ENCODE measurements around the gene DTD1. TPM values are rescaled to one million over a fixed set of nuclear protein-coding genes. Genes with fewer than 3 reads are reported as not detected.
"Not testable (repeated sequence)": the region's sequence is repeated elsewhere in the genome, so short reads cannot be mapped to it uniquely, and the experiment has no call there.

Gene DTD1
- total RNA-seq, 1 experiment from 2014 or later = 66.2 TPM

DNA sequence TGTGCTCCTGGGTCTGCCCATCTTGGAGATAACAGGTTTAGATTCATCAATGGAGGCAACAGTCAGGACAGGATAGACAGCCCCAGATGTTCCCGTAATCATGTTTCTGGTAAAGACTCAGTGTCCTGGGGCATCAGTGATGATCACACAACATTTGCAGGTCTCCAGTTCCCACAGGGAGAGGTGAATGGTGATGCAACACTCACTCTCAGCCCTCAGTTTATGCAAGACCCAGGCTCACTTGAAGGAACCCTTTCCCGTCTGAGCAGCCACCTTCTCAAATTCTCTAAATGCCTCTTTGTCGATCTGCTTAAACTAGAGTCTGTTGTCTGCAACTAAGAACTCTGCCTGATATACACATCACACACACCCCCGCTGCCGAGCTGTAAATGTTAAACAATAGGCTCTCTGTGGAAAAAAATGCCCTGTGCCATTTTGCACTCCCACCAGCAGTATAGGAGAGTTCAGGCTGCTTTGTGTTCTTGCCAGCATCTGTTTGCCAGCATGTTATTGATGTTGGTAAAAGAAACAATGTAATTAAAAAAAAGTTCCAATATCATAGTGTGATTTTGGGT lies 195.6 kb downstream of the DTD1 start:
- H3K4me1 ChIP-seq = 0 out of 2 replicates have a peak, but pooled peaks cover 3% of the 10 kb centered on the region
- H3K4me3 ChIP-seq = no peak overlapping the region
- H3K36me3 ChIP-seq = no peaks in the 10 kb centered on the region
- H3K27ac ChIP-seq = no peak overlapping the region
- H3K9me3 ChIP-seq (replicated peaks) = no peaks in the 10 kb centered on the region
- no peak for DNase-seq
- no peaks in the 10 kb centered on the region; the same call in 1 of the 2 replicates for H3K27me3 ChIP-seq

DNA sequence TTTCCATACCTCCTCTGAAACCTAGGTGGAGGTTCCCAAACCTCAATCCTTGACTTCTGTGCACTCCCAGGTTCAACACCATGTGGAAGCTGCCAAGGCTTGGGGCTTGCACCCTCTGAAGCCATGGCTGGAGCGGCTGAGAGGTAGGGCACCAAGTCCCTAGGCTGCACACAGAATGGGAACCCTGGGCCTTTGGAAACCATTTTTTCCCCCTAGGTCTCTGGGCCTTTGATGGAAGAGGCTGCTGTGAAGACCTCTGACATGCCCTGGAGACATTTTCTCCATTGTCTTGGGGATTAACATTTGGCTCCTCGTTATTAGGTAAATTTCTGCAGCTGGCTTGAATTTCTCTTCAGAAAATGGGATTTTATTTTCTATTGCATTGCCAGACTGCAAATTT lies 199.2 kb downstream of the DTD1 start:
- not testable (repeated sequence) for H3K4me3 ChIP-seq; DNase-seq; H3K27ac ChIP-seq; H3K9me3 ChIP-seq (replicated peaks); H3K4me1 ChIP-seq; H3K27me3 ChIP-seq; H3K36me3 ChIP-seq

DNA sequence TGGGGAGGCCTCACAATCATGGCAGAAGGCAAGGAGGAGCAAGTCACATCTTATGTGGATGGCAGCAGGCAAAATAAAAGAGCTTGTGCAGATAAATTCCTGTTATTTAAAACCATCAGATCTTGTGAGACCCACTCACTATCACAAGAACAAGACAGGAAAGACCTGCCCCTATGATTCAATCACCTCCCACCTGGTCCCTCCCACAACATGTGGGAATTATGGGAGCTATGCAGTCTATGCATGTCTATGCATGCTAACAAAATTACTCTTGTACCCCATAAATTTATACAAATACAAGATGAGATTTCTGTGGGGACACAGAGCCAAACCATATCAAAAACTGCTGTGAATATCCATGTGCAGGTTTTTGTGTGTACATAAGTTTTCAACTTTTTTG lies 200.2 kb downstream of the DTD1 start:
- Histone ChIP-seq H3K27ac (no peak overlapping the region), H3K9me3 (replicated peaks) (no peaks in the 10 kb centered on the region), H3K36me3 (no peaks in the 10 kb centered on the region), H3K27me3 (no peaks in the 10 kb centered on the region), H3K4me1 (0 out of 2 replicates have a peak, but pooled peaks cover 3% of the 10 kb centered on the region), H3K4me3 (no peak overlapping the region)
- DNase-seq = no peak

DNA sequence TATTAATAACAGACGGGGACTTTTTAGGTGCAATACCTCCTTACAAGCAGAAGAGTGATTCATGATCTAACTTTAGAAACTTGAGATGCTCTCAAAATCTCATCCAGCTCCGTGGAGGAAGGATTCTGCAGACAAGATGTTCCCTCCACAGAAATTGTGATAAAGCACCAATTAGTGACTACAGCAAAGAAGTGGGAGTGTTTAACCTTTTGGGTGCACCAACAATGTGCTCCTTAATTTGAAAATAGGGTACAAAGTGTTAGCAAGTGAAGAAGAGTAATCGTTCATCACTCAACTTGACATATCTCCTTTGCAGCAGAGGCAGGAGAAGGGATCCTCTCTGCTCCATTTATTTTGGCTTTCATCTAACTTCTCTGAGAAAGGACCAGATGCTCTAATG lies 202.9 kb downstream of the DTD1 start:
- Histone ChIP-seq H3K4me1 (peaks cover 18% of the 10 kb centered on the region), H3K9me3 (replicated peaks) (no peaks in the 10 kb centered on the region), H3K4me3 (no peak overlapping the region), H3K36me3 (no peaks in the 10 kb centered on the region), H3K27me3 (no peaks in the 10 kb centered on the region), H3K27ac (no peak overlapping the region)
- DNase-seq = no peak

DNA sequence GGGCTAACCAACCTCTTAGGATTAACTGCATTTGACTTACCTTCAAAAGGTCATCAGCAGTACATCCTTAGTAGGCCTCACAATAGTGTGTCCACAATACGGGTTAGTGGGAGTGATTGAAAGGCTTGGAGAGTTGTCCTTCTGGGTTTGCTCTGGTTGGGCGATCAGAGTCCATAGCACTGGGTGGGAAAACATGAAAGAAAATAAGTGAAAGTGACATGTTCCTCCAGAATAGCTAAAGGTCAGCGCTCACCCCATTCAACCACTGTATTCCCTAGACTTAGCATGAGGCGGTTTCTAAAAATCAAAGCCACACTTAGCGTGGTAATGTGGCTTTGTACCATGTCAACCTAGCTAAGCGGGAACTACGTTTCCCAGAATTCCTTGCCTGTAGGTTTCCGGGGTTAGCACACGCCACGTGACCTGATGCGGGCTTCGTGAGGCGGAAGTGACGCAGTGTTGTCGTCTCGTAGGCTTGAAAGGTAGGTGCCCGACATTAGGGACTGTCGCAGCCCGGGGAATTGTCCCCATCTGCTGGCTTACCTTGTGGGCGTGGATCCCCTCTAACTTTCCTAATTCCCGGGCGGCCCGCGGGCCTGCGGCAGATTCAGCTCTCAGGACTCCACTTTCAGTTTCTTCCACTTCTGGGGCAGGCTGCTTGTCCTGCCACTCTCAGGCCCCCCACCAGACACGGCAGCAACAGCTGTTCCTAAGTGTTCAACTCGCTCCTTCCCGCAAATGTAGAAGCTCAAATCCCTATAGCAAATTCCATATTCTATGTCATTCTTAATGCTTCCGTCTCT lies 206.0 kb downstream of the DTD1 start:
- H3K9me3 ChIP-seq (replicated peaks) = no peaks in the 10 kb centered on the region
- DNase-seq = peak; percentile 91 to 97
- H3K27ac ChIP-seq = peak overlapping the region; percentile 98
- no peaks in the 10 kb centered on the region for H3K27me3 ChIP-seq
- H3K4me3 ChIP-seq = peak overlapping the region; percentile 71
- H3K4me1 ChIP-seq = peaks cover 19% of the 10 kb centered on the region
- H3K36me3 ChIP-seq = no peaks in the 10 kb centered on the region

DNA sequence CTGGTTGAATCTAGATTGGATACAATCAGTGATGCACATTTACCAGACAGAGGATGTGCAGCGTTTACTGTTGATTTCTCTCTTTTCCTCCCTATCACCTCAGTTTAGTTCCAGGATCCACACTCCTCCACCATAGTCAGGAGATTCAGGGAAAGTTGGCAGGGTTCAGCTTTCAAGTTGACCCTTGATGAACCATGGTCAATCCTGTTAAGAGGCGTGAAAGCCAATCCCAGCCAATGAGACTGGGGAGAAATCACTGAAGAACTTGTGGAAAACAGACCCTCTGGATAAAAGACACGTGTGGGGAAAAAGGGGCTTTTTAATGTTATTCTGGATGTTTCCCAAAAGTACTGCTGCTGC lies 206.6 kb downstream of the DTD1 start:
- Histone ChIP-seq H3K9me3 (replicated peaks) (no peaks in the 10 kb centered on the region), H3K4me1 (peaks cover 19% of the 10 kb centered on the region), H3K27ac (peak overlapping the region; percentile 98), H3K36me3 (no peaks in the 10 kb centered on the region), H3K27me3 (no peaks in the 10 kb centered on the region), H3K4me3 (peak overlapping the region; percentile 71)
- peak; percentile 75 to 87 for DNase-seq

DNA sequence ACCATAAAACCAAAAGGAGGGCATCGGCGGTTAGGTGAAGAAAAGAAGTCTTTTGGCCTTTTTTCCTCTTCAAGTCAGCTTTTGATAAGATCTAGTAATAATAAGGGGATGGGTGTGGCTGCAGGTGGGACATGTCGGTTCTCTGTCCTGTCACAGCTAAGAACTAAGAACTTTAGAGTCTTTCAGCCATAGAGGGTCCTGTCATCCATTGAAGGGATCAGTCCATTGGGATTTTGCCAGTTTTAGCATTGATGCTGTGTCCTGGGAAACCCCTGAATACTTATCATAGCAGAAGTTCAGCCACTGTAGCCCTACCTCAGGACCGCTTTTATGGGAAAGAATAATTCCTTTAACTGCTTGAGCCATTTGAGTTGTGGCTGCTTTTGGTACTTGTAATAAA lies 207.5 kb downstream of the DTD1 start:
- peak; percentile 30 to 65 for DNase-seq
- Histone ChIP-seq H3K27me3 (no peaks in the 10 kb centered on the region), H3K9me3 (replicated peaks) (no peaks in the 10 kb centered on the region), H3K4me1 (peaks cover 19% of the 10 kb centered on the region), H3K27ac (peak overlapping the region; percentile 98), H3K36me3 (no peaks in the 10 kb centered on the region), H3K4me3 (peak overlapping the region; percentile 71)

DNA sequence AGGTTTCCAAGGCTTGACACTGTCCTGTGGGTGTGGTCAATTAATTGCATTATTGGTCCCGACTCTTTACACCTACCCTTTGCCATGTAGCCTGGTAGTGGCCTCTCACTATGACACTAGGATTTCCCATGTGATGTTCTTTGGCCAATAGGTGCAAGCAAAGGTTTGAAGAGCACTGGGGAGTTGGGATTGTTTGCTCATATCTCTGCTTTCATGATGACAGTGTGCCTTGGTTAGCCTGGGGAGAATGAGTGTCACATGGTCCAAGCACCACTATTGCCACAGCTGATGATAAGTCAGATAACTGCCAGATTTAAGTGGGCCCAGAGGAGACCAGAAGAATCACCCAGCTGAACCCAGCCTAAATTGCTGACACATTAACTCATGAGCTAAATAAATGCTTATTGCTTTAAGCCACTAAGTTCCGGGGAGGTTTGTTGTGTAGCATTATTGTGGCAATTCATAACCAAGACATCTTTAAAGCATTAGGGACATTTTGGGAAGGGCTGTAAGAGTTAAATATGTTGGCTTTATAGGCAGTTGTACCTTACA lies 208.5 kb downstream of the DTD1 start:
- Histone ChIP-seq H3K4me1 (peaks cover 19% of the 10 kb centered on the region), H3K27ac (no peak overlapping the region), H3K9me3 (replicated peaks) (no peaks in the 10 kb centered on the region), H3K36me3 (no peaks in the 10 kb centered on the region), H3K4me3 (no peak overlapping the region), H3K27me3 (no peaks in the 10 kb centered on the region)
- no peak for DNase-seq

DNA sequence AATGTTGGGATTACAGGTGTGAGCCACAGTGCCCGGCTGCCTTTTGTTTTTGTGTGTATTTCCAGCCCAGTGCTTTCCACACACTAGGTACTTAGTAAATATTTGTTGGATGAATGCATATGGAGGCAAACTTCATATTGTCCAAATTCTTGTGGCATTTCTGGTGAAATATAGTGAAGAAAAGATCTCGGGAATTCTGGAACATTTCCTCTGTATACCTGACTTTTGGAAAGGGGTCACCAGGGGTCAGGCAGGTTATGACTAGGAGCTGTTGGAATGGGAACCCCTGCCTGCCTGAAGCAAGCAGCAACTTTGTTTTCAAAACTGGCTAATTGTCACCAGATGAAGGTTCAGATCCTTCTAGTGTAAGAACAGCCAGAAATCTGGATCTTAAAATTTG lies 213.7 kb downstream of the DTD1 start:
- no peaks in the 10 kb centered on the region for H3K36me3 ChIP-seq
- H3K4me1 ChIP-seq = peaks cover 13% of the 10 kb centered on the region
- H3K27me3 ChIP-seq = no peaks in the 10 kb centered on the region
- DNase-seq = no peak
- no peak overlapping the region for H3K27ac ChIP-seq
- no peak overlapping the region for H3K4me3 ChIP-seq
- peaks cover 3% of the 10 kb centered on the region; the same call in 1 of the 2 replicates for H3K9me3 ChIP-seq (replicated peaks)

DNA sequence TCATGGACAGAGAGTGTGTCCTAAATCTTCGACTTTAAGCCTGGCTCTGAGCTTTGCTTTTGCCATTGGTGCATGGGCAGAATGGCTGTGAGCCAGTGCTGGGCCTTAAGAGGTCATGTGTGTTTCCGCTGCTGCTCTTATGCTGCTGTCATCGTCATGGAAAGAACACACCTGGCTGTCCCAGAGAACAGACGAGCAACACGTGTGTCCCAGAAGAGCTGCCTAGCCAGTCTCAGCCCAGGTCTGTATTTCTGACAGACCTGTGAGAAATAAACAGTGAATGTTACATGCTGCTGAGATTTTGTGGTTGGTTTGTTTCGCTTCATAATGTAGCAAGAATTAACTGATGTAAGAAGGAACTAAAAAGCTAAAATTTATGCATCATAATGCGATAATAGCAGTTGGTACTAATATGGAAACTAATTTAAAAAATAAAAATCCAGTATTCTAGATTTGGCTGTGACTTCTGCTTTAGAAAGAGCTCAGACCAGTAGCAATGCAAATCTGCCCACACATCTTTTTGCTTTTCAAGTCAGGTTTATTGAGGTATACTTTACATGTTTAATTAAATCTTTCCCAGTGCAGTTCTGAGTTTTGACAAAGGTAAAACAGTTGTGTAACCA lies 214.3 kb downstream of the DTD1 start:
- peaks cover 3% of the 10 kb centered on the region; the same call in 1 of the 2 replicates for H3K9me3 ChIP-seq (replicated peaks)

DNA sequence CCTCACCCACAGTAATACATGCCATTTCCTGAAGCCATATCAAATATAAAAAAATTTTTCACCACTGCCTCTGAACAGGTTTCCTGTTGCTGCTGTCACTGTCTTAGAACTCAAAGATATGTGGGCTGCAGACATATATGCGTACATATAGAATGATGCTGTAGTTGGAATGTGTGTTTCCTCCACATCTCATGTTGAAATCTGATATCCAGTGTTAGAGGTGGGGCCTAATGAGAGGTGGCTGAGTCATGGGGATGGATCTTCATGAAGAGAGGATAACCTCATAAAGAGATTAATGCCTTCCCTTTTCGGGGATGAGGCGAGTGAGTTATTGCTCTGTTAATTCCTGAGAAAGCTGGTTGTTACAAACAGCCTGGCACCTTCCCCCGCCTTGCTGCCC lies 218.0 kb downstream of the DTD1 start:
- Histone ChIP-seq H3K4me1 (peaks cover 13% of the 10 kb centered on the region), H3K4me3 (no peak overlapping the region), H3K9me3 (replicated peaks) (peaks cover 3% of the 10 kb centered on the region; the same call in 1 of the 2 replicates), H3K27me3 (0 out of 2 replicates have a peak, but pooled peaks cover under 1% of the 10 kb centered on the region), H3K27ac (no peak overlapping the region), H3K36me3 (no peaks in the 10 kb centered on the region)
- DNase-seq = peak; percentile 34 to 61

More for the DNA sequence above, 214.3 kb downstream of the DTD1 start:
- Histone ChIP-seq H3K4me3 (no peak overlapping the region), H3K27me3 (no peaks in the 10 kb centered on the region), H3K36me3 (no peaks in the 10 kb centered on the region), H3K27ac (no peak overlapping the region), H3K4me1 (peaks cover 13% of the 10 kb centered on the region)
- DNase-seq = no peak

DNA sequence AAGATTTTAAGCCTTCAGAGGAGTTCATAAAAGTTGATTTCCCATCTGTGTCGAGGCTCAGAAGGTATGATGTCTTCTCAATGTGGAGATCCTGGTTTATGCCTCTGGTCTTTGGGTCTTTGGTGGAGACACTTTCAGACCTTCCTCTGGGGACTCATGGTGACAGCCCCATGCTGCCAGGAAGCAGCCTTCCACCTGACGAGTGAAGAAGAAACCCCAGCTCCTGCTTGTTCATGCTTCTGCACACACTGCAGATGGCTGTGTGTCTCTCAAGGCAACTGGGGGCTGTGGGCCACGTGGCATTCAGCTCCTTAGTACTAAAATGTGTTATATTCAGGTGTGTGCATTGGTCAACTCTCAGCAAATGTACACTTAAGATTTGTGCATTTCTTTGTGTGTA lies 220.9 kb downstream of the DTD1 start:
- peaks cover 13% of the 10 kb centered on the region for H3K4me1 ChIP-seq
- no peak overlapping the region for H3K27ac ChIP-seq
- H3K27me3 ChIP-seq = 0 out of 2 replicates have a peak, but pooled peaks cover 3% of the 10 kb centered on the region
- H3K36me3 ChIP-seq = no peaks in the 10 kb centered on the region
- peaks cover 3% of the 10 kb centered on the region; the same call in 1 of the 2 replicates for H3K9me3 ChIP-seq (replicated peaks)
- H3K4me3 ChIP-seq = no peak overlapping the region
- DNase-seq = no peak

DNA sequence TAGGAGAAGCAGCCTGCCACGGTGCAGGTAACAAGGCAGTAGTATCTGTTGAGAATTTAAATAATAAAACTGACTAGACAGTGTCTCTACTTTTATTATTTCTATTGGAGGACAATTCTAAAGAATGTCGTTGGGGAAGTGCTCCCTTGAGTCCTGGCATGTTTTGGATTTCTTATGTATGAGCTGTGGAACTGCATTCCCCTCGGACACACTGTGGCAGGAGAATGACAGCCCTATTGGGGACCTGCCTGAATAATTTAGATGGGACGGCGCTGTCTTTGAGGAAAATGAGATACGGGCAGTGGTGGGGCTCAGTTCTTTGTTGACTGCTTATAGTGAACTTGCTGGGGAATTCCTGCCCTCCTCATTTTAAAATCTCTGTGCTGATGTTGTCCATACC lies 223.3 kb downstream of the DTD1 start:
- Histone ChIP-seq H3K4me1 (peaks cover 3% of the 10 kb centered on the region), H3K36me3 (no peaks in the 10 kb centered on the region), H3K4me3 (no peak overlapping the region), H3K27ac (no peak overlapping the region), H3K9me3 (replicated peaks) (no peaks in the 10 kb centered on the region; the same call in 1 of the 2 replicates), H3K27me3 (0 out of 2 replicates have a peak, but pooled peaks cover 3% of the 10 kb centered on the region)
- no peak for DNase-seq

DNA sequence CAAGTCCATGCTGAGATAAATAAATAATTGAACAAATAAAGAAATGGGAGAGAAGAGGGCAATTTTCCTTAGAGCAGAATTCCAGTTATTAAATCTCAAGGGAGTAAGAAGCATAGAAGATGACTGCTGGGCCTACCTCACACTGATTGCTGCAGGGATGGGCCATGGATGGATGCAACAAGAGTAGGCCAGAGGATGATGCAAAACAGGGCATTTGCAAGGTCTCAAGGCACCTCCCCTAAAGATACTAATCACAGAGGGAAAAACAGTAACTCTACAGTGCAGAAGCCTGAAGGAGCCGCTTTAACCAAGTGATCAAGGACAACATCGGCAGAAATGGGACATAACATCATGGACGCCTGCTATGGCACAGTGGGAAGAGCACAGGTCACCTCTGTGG lies 224.1 kb downstream of the DTD1 start:
- no peak for DNase-seq
- Histone ChIP-seq H3K9me3 (replicated peaks) (no peaks in the 10 kb centered on the region; the same call in 1 of the 2 replicates), H3K27me3 (0 out of 2 replicates have a peak, but pooled peaks cover 3% of the 10 kb centered on the region), H3K27ac (no peak overlapping the region), H3K36me3 (no peaks in the 10 kb centered on the region), H3K4me3 (no peak overlapping the region), H3K4me1 (no peaks in the 10 kb centered on the region)

DNA sequence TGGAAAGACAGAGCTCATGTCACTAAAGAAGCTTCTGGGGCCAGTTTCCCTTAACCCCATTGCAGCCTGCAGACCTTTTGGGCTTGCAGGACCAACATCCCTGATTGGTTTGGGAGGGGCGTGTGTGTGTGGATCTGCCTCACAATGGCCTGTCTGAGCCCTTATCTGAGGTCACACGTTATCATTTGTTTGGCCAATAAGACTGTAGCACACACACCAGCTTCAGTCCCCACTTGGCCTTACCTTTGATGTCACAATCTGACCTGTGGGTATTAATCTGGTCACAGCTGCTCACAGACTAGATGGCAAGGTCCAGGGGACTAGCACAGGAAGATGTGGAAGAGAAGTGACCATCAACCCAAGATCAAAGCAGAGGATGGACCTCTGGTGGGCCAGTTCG lies 225.6 kb downstream of the DTD1 start, which contains the start of gene SCP2D1:
TSS of gene SCP2D1 (plus strand) at position 301 of the 400 bp plus-strand sequence. CDS start at position 334, 33 bp downstream.
- no peaks in the 10 kb centered on the region for H3K4me1 ChIP-seq
- H3K27ac ChIP-seq = no peak within 1 kb of the TSS
- 0 out of 2 replicates have a peak, but pooled peaks cover 3% of the 10 kb centered on the region for H3K27me3 ChIP-seq
- no peaks in the 10 kb centered on the region for H3K36me3 ChIP-seq
- peaks cover under 1% of the 10 kb centered on the region; the same call in 1 of the 2 replicates for H3K9me3 ChIP-seq (replicated peaks)
- DNase-seq = no peak
- no peak within 1 kb of the TSS for H3K4me3 ChIP-seq

All from SJCRH30 (cell line).